ENCODE data around the gene ALPP. TPM values are rescaled to one million over a fixed set of nuclear protein-coding genes. Genes with fewer than 3 reads are reported as not detected.
"Not testable (repeated sequence)": the region's sequence is repeated elsewhere in the genome, so short reads cannot be mapped to it uniquely, and the experiment has no call there.

ALPP gene
- total and polyA plus RNA-seq, 2 experiments from 2014 or later = not detected

- Histone ChIP-seq H3K9me2 (ENCODE audit: insufficient read depth) (no peaks in the 10 kb centered on the region), H4K20me1 (ENCODE audit: insufficient read depth) (no peaks in the 10 kb centered on the region), H3K4me1 (ENCODE audit: insufficient read depth) (peaks cover 4% of the 10 kb centered on the region; the same call in 1 of the 2 replicates), H3K27ac (no peak overlapping the region), H3K4me3 (no peak overlapping the region), H3F3A (ENCODE audit: insufficient read depth) (no peaks in the 10 kb centered on the region), H3K27me3 (replicated peaks; ENCODE audit: insufficient read depth) (peaks cover 59% of the 10 kb centered on the region), H3K36me3 (ENCODE audit: low read depth) (no peaks in the 10 kb centered on the region), H2AFZ (no peak overlapping the region), H3K9me3 (ENCODE audit: low read depth) (no peaks in the 10 kb centered on the region), H3K79me2 (ENCODE audit: insufficient read depth) (no peaks in the 10 kb centered on the region), H3K4me2 (ENCODE audit: unreplicated experiment) (no peak overlapping the region), H3K9ac (no peak overlapping the region)
- 45 to 47% methylated on average over 18 of the region's 18 CpGs for WGBS, 2 experiments (ENCODE audit: low coverage in 1 of 2, low lambda C conversion rate in 2 of 2, missing lambda C conversion rate in 2 of 2)
- no peak for DNase-seq
- TF ChIP-seq EZH2phosphoT487 (IDR thresholded peaks at IDR 0.05; ENCODE audit: insufficient read depth, low read depth) (no peak), EZH2 (IDR thresholded peaks at IDR 0.05; ENCODE audit: insufficient read depth, poor library complexity, severe bottlenecking) (no peak)
- in situ Hi-C loops (cut with MboI) = no loop called here
Observed at GRCh38 chr2:232382331-232383225, 4.0 kb downstream of the ALPP start.

- H2AFZ ChIP-seq = no peak overlapping the region
- DNase-seq = no peak
- H3K4me2 ChIP-seq (ENCODE audit: unreplicated experiment) = no peak overlapping the region
- H3F3A ChIP-seq (ENCODE audit: insufficient read depth) = no peaks in the 10 kb centered on the region
- H3K4me1 ChIP-seq (ENCODE audit: insufficient read depth) = peaks cover 4% of the 10 kb centered on the region; the same call in 1 of the 2 replicates
- TF ChIP-seq EZH2phosphoT487 (IDR thresholded peaks at IDR 0.05; ENCODE audit: insufficient read depth, low read depth) = no peak
- no peak for TF ChIP-seq EZH2 (IDR thresholded peaks at IDR 0.05; ENCODE audit: insufficient read depth, poor library complexity, severe bottlenecking)
- H3K27ac ChIP-seq = no peak overlapping the region
- 85 to 100% methylated on average over 1 of the region's 1 CpG for WGBS, 2 experiments (ENCODE audit: low coverage in 1 of 2, low lambda C conversion rate in 2 of 2, missing lambda C conversion rate in 2 of 2)
- H3K36me3 ChIP-seq (ENCODE audit: low read depth) = no peaks in the 10 kb centered on the region
- peaks cover 75% of the 10 kb centered on the region for H3K27me3 ChIP-seq (replicated peaks; ENCODE audit: insufficient read depth)
- H4K20me1 ChIP-seq (ENCODE audit: insufficient read depth) = no peaks in the 10 kb centered on the region
- H3K9me2 ChIP-seq (ENCODE audit: insufficient read depth) = no peaks in the 10 kb centered on the region
- no peaks in the 10 kb centered on the region for H3K9me3 ChIP-seq (ENCODE audit: low read depth)
- H3K9ac ChIP-seq = no peak overlapping the region
- in situ Hi-C loops (cut with MboI) = no loop called here
- H3K4me3 ChIP-seq = no peak overlapping the region
- H3K79me2 ChIP-seq (ENCODE audit: insufficient read depth) = no peaks in the 10 kb centered on the region
Observed at GRCh38 chr2:232384466-232384865, 5.9 kb downstream of the ALPP start.

- in situ Hi-C loops (cut with MboI); H3K4me1 ChIP-seq (ENCODE audit: insufficient read depth); H3K4me2 ChIP-seq (ENCODE audit: unreplicated experiment); H3K36me3 ChIP-seq (ENCODE audit: low read depth); H3K9me2 ChIP-seq (ENCODE audit: insufficient read depth); H3K27ac ChIP-seq; H3K4me3 ChIP-seq; H3K79me2 ChIP-seq (ENCODE audit: insufficient read depth); H4K20me1 ChIP-seq (ENCODE audit: insufficient read depth); H3F3A ChIP-seq (ENCODE audit: insufficient read depth); DNase-seq; H2AFZ ChIP-seq; H3K9me3 ChIP-seq (ENCODE audit: low read depth); H3K9ac ChIP-seq: not testable (repeated sequence)
- peaks cover 81% of the 10 kb centered on the region for H3K27me3 ChIP-seq (replicated peaks; ENCODE audit: insufficient read depth)
Observed at GRCh38 chr2:232385058-232385457, 6.5 kb downstream of the ALPP start.

GRCh38 chr2:232385660-232386489 lies 7.3 kb downstream of the ALPP start:
- 8 to 10% methylated on average over 24 of the region's 24 CpGs for WGBS, 2 experiments (ENCODE audit: low coverage in 1 of 2, low lambda C conversion rate in 2 of 2, missing lambda C conversion rate in 2 of 2)
- TF ChIP-seq EZH2 (IDR thresholded peaks at IDR 0.05; ENCODE audit: insufficient read depth, poor library complexity, severe bottlenecking) (no peak), EZH2phosphoT487 (IDR thresholded peaks at IDR 0.05; ENCODE audit: insufficient read depth, low read depth) (peak; percentile 36; the same call in 1 of the 2 replicates)
- H3K9me3 ChIP-seq (ENCODE audit: low read depth) = no peaks in the 10 kb centered on the region
- peak; percentile 76 for DNase-seq
- no peak overlapping the region for H2AFZ ChIP-seq
- no peak overlapping the region for H3K4me2 ChIP-seq (ENCODE audit: unreplicated experiment)
- H4K20me1 ChIP-seq (ENCODE audit: insufficient read depth) = no peaks in the 10 kb centered on the region
- H3K9me2 ChIP-seq (ENCODE audit: insufficient read depth) = no peaks in the 10 kb centered on the region
- no peaks in the 10 kb centered on the region for H3K36me3 ChIP-seq (ENCODE audit: low read depth)
- H3K27me3 ChIP-seq (replicated peaks; ENCODE audit: insufficient read depth) = peaks cover 89% of the 10 kb centered on the region
- H3K4me1 ChIP-seq (ENCODE audit: insufficient read depth) = peaks cover 4% of the 10 kb centered on the region; the same call in 1 of the 2 replicates
- no peak overlapping the region for H3K27ac ChIP-seq
- H3K79me2 ChIP-seq (ENCODE audit: insufficient read depth) = no peaks in the 10 kb centered on the region
- in situ Hi-C loops (cut with MboI) = no loop called here
- H3K4me3 ChIP-seq = no peak overlapping the region
- no peaks in the 10 kb centered on the region for H3F3A ChIP-seq (ENCODE audit: insufficient read depth)
- no peak overlapping the region for H3K9ac ChIP-seq

Measured in GM23248 (cell line).